NK-92 treated with Interleukin-12 subunit alpha and Interleukin-12 subunit beta, amount 100 ng/mL, for 24 hours (cell line): ENCODE measurements around the gene TJP3.
A peak's percentile ranks its signal among the peaks of the same experiment; 100 is the strongest.
"Not testable (repeated sequence)": the region's sequence is repeated elsewhere in the genome, so short reads cannot be mapped to it uniquely, and the experiment has no call there.

Experiments used
- DNase-seq: peaks from one replicate; lab custom pipeline; 2025; lab: John Stamatoyannopoulos, UW

The TJP3 gene

GRCh38 chr19:3708207-3708931 is at the start of gene TJP3:
TJP3 (plus strand) TSS chr19:3708384; CDS start chr19:3728433, 20,049 bp downstream.
- no peak for DNase-seq

DNA sequence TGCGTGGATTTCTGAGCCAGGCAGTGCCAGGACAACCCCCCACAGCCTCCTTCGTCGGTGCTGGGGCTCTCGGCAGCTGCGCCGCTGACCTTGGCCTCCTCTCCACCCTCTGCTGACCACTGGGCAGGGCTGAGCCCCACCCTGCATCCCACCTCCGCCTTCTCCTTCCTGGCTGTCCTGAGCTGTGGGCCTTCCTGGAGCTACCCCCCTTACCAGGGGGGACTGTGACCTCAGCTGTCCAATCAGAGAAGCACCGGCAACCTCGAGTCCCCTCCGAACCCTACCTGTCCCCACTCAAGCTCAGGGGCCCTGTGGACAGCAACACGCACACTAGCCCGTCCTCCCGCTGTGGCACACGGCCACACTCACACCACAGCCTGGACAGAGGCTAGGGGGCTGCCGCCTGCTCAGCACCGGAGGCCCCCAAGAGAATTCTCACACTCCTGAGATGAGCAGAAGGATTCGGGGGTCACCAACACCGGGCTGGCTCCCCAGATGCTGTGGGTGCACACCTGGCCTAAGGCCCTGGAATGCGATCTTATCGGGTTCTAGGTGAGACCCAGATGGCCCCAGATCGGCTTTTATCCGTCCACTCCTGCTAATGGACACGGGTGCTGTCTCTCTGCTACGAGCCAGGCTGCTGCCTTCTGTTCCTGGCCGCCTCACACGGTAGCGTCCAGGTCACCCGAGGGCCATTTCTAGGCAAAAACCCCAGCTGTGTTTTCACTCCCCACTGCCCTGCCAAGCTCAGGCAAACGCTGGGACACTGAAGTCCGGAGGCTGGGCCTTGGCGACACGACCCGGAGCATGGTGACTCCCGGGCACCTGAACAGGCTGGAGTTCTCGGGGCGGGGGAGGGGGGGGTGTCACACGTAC is 49.1 kb upstream of the TJP3 start:
- DNase-seq = no peak

DNA sequence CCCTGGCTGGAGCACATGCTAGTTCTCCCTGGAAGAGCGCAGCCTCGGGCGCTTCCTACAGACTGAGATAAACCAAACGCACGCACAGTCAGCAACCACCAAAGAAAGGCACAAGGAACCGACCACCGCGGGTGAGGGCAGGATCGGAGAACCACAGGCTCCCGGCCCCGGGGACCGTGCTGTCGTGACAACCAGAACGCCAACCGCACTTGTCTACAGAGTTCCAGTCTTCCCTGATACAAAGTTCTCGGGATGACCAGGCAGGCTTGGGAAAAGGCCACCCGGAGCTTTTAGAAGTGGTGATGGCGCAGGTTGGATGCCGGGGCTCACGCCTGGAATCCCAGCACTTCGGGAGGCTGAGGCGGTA is 48.5 kb upstream of the TJP3 start:
- no peak for DNase-seq

DNA sequence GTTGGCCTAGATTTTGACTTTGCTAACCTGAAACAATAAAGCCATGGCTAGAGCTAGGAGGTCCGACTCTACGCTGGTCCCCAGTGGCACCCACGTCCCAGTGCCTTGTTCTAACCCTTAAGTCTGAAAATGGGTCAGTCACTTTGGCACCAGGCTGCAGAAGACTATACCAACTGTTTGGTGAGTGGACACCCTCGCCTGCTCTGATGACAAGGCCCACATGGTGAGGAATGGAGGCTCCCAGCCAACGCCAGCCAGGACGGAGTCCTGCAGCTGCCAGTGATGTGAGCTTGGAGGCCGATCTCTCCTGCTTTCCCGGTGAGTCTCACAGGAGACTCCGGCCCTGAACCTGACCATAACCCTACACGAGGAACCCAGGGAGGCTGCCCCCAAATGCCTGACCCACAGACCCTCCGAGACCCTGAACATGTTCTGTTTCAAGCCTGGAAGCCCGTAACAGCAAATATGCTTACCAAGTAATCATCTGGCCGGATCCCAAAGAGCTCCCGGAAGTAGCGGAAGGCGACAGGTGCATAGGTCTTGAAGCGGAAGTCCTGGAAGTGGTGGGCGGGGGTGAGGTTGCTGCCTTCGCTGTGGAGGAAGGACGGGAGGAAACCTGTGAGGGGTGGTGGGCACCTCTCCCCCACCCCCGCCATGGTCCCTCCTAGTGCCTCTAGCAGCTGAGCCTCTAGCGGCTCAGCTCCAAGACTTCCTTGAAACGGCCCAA is 47.5 kb upstream of the TJP3 start:
- DNase-seq = no peak

- no peak for DNase-seq
Observed at GRCh38 chr19:3661284-3662238, 46.6 kb upstream of the TJP3 start.

- no peak for DNase-seq
Observed at GRCh38 chr19:3663838-3664237, 44.3 kb upstream of the TJP3 start.

DNA sequence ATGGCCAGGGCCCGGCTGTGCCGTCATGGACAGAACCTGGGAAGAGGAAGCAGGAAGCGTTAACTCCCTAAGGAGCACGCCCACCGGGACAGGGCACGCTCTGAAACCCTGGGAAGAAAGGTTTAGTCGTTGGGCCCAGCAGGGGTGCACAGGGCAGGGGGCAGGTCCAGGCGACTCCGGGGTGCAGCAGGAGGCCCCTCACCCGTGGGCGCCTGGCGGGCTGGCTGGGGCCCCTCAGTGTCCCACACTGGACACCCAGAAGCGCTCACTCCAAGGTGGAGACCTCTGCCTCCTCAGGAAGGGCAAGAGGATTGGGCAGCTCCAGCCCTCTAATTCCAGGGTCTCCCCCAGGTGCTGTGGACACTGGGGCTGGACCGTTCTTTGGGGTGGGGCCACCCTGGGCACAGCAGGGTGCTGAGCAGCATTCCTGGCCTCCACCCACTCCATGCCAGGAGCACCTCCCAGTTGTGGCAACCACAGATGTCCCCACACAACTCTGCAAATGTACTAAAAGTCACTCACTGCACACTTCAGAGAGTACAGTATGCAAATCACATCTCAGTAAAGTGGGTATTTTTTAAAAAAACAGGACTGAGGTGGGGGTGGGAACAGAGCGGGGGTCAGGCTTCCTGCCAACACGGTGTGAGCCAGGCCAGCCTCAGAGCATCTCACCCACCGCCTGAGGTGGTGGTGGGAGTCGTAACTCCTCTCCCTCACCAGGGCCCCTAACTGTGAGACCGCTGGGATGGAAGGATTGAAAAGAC is 43.1 kb upstream of the TJP3 start:
- DNase-seq = no peak

DNA sequence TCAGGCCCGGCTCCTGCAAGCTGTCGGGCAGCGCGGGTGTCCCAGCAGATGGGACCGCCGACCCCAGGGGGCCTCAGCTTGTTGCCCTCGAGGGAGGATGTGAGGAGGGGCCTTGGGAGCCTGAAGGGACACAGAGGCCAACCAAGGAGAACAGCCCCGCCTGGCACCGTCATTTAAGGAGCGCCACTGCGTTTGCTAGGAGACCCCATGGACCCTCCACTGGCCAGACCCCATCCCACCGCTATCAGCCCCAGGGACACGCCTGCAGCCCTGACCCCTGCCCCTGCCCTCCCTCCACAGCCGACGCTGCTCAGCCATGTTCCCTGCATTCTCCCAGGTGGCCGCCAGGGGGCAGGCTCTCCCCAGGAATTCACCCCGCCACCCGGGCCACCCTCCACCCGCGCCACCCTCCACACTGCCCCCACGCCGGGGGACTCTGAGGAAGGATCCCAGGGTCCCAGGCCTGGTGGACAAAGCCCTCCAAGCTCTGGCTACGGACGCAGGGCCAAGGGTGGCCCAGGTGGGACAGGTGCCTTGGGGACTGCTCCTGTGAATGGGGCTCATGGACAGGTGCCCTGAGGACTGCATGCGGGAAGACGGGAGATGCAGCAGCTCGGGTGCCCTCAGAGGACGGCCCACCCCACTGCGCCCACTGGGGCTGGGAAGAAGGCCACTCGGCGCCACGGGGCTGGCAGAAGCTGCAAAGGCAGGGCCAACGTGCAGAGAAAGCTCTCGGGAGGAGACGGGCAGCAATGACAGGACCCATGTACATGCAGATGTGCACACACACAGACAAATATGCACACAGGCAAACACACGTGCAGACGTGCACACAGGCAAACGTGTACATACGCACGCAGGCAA is 42.3 kb upstream of the TJP3 start:
- DNase-seq = peak; percentile 27

DNA sequence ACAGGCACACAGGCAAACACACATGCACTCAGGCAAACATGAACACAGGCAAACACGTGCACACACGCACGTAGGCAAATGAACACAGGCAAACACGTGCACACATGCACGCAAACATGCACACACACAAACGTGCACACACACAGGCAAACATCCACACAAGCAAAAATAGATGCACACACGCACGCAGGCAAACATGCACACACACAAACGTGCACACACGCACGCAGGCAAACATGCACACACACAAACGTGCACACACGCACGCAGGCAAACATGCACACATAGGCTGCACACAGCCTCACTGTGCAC is 41.7 kb upstream of the TJP3 start:
- DNase-seq = not testable (repeated sequence)

GRCh38 chr19:3667037-3667638 is 41.0 kb upstream of the TJP3 start:
- no peak for DNase-seq

- no peak for DNase-seq
Observed at GRCh38 chr19:3667766-3668165, 40.4 kb upstream of the TJP3 start.

GRCh38 chr19:3668331-3669081 is 39.7 kb upstream of the TJP3 start:
- no peak for DNase-seq

GRCh38 chr19:3669082-3669946 is 38.9 kb upstream of the TJP3 start:
- no peak for DNase-seq

DNA sequence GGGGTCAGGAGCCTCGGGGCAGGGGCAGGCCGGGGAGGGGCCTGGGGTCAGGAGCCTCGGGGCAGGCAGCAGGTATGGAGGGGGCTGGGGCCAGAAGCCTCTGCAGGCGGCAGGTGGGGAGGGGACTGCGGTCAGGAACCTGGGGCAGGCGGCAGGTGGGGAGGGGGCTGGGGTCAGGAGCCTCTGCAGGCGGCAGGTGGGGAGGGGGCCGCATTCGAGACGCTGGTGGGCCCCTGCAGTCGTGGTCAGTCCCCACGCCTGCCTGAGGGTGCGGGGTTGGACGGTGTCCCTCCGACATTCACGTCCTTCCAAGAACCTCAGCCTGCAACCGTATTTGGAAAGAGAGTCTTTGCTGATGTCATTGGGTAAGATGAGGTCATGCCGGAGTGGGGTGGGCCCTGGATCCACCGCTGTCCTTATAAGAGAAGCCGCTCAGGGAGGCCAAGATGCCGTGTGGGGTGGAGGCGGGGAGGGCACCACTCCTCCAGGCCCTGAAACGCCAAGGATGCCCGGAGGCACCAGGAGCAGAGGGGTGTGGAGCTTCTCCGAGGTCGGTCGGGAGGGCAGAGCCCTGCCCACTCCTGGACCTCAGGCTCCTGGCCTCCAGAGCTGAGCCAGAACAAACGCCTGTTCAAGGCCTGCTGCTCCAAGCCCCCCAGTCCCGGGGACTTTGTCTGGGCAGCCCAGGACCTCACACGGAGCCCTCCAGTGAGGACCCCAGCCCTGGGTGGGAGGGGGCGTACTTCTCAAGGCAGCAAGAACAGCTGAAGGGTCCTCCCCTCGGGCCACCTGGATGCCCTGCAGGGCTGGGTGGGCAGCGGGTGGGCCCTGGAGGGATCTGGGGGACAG is 38.0 kb upstream of the TJP3 start:
- DNase-seq = no peak

DNA sequence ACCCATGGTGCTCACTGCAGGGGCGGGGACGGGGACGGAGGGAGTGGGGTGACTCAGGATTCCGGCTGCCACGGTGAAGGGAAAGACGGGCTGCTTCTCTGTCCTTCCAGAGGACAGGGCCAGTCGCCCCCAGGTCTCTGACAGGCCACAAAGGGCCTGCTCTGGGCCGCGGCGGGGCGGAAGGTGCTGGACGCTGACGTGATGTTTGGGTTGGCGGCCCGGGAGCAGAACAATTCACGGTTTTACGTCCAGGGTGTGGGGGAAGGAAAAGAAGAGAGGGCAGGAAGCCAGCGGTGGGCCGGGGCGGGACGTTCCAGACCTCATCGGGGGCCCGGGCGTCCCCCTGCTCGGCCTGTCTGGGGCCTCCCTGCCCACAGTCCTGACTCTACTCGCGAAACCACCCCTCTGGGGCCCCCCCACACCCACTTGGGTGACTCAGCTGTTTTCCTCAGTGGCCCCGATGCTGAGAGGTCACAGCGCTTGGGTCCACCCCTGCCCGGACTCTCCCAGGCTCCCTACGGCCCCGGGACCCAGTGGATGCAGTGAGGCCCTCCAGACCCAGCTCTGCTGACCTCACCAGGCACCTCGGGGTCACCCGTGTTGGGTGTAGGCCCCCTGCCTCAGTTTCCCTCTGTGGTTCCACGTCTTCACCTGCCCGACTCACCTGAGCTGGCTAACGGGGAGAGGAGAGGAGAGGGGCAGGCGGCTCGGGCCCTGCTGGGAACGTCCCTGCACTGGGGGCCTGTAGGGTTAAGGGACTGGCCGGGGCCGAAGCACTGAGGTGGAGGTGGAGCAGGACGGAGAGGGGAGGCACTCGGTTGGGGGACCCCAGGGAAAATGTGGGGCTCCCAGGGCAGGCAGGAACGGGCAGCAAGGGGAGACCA is 37.1 kb upstream of the TJP3 start:
- no peak for DNase-seq
